Measurements from ENCODE around the gene HOTAIR. TPM values are rescaled to one million over a fixed set of nuclear protein-coding genes. Genes with fewer than 3 reads are reported as not detected.

Gene HOTAIR
- total RNA-seq, 1 donor from 2014 or later, result not detected

GRCh38 chr12:53963434-53964314 lies 11.1 kb downstream of the HOTAIR start:
- H3K27me3 Mint-ChIP-seq (ENCODE audit: low read depth, unreplicated experiment), result peaks cover 90% of the 10 kb centered on the region
- no peak overlapping the region for H3K27ac Mint-ChIP-seq (ENCODE audit: unreplicated experiment)
- Histone ChIP-seq H3K27me3 (ENCODE audit: insufficient read depth, low read length) (peaks cover 95% of the 10 kb centered on the region), H3K9ac (ENCODE audit: low read length) (no peak overlapping the region), H3K4me1 (ENCODE audit: insufficient read depth, low read length) (no peaks in the 10 kb centered on the region), H2AFZ (ENCODE audit: low read depth, low read length) (no peak overlapping the region), H3K9me3 (ENCODE audit: insufficient read depth, low read depth, low read length) (peaks cover 7% of the 10 kb centered on the region), H3K4me3 (ENCODE audit: insufficient read depth, low read depth, low read length) (no peak overlapping the region), H3K27ac (ENCODE audit: low read depth, low read length) (no peak overlapping the region), H4K20me1 (ENCODE audit: insufficient read depth, low read length) (no peaks in the 10 kb centered on the region), H3K79me2 (ENCODE audit: insufficient read depth, low read length) (no peaks in the 10 kb centered on the region), H3K4me2 (ENCODE audit: low read length) (no peak overlapping the region), H3K36me3 (ENCODE audit: insufficient read depth, low read length) (no peaks in the 10 kb centered on the region)
- no peak for FAIRE-seq
- H3K9me3 Mint-ChIP-seq (ENCODE audit: unreplicated experiment), result peaks cover 29% of the 10 kb centered on the region
- H3K36me3 Mint-ChIP-seq (ENCODE audit: low read depth, unreplicated experiment), result no peaks in the 10 kb centered on the region
- no peak for DNase-seq (ENCODE audit: low read depth)
- peak overlapping the region; percentile 60 for H3K4me3 Mint-ChIP-seq (ENCODE audit: unreplicated experiment)
- H3K4me1 Mint-ChIP-seq (ENCODE audit: low read depth, unreplicated experiment), result no peaks in the 10 kb centered on the region
- TF ChIP-seq CTCF (IDR thresholded peaks at IDR 0.05; ENCODE audit: insufficient read depth, low read depth, low read length), result no peak
- no peak for TF ChIP-seq EZH2 (IDR thresholded peaks at IDR 0.05; ENCODE audit: insufficient read depth, low read length)

GRCh38 chr12:53963005-53963404 lies 11.7 kb downstream of the HOTAIR start:
- peaks cover 7% of the 10 kb centered on the region for H3K9me3 ChIP-seq (ENCODE audit: insufficient read depth, low read depth, low read length)

More at GRCh38 chr12:53963005-53963404, 11.7 kb downstream of the HOTAIR start:
- FAIRE-seq (no peak), DNase-seq (ENCODE audit: low read depth) (no peak)
- H3K79me2 ChIP-seq (ENCODE audit: insufficient read depth, low read length), result no peaks in the 10 kb centered on the region
- H4K20me1 ChIP-seq (ENCODE audit: insufficient read depth, low read length), result no peaks in the 10 kb centered on the region
- H3K9ac ChIP-seq (ENCODE audit: low read length), result no peak overlapping the region
- no peak overlapping the region for H3K4me2 ChIP-seq (ENCODE audit: low read length)
- Mint-ChIP-seq H3K4me3 (ENCODE audit: unreplicated experiment) (no peak overlapping the region), H3K36me3 (ENCODE audit: low read depth, unreplicated experiment) (no peaks in the 10 kb centered on the region), H3K27me3 (ENCODE audit: low read depth, unreplicated experiment) (peaks cover 90% of the 10 kb centered on the region), H3K27ac (ENCODE audit: unreplicated experiment) (no peak overlapping the region), H3K9me3 (ENCODE audit: unreplicated experiment) (peaks cover 26% of the 10 kb centered on the region), H3K4me1 (ENCODE audit: low read depth, unreplicated experiment) (no peaks in the 10 kb centered on the region)
- no peak overlapping the region for H2AFZ ChIP-seq (ENCODE audit: low read depth, low read length)
- peaks cover 95% of the 10 kb centered on the region for H3K27me3 ChIP-seq (ENCODE audit: insufficient read depth, low read length)
- TF ChIP-seq EZH2 (IDR thresholded peaks at IDR 0.05; ENCODE audit: insufficient read depth, low read length) (no peak), CTCF (IDR thresholded peaks at IDR 0.05; ENCODE audit: insufficient read depth, low read depth, low read length) (no peak)
- no peaks in the 10 kb centered on the region for H3K4me1 ChIP-seq (ENCODE audit: insufficient read depth, low read length)
- no peak overlapping the region for H3K27ac ChIP-seq (ENCODE audit: low read depth, low read length)
- no peaks in the 10 kb centered on the region for H3K36me3 ChIP-seq (ENCODE audit: insufficient read depth, low read length)
- H3K4me3 ChIP-seq (ENCODE audit: insufficient read depth, low read depth, low read length), result no peak overlapping the region

Data from astrocyte (in vitro differentiated cells and primary cell).